GM21737 (cell line): ENCODE results near the gene TRIM41.
"Not testable (repeated sequence)": the region's sequence is repeated elsewhere in the genome, so short reads cannot be mapped to it uniquely, and the experiment has no call there.

ENCODE experiments used
- ATAC-seq: cut with Tn5 transposase; IDR thresholded peaks from one replicate; pipeline ENCODE4 v1.9.1; 2021; ENCODE audit warnings: mild to moderate bottlenecking, moderate library complexity; ENCODE audit not compliant: unreplicated experiment

The TRIM41 gene

GRCh38 chr5:181223058-181223728 is at the start of gene TRIM41:
TSS of gene TRIM41 (plus strand) at chr5:181223281. CDS start at chr5:181224000, 719 bp downstream.
- ATAC-seq: peak; percentile 56

GRCh38 chr5:181173420-181174342 is 49.4 kb upstream of the TRIM41 start:
- ATAC-seq: peak; percentile 48

GRCh38 chr5:181176254-181176952 is 46.7 kb upstream of the TRIM41 start:
- ATAC-seq: no peak

- ATAC-seq: not testable (repeated sequence)
Observed at GRCh38 chr5:181177559-181177958, 45.5 kb upstream of the TRIM41 start.

GRCh38 chr5:181181650-181182565 is 41.2 kb upstream of the TRIM41 start:
- peak; percentile 36 for ATAC-seq

GRCh38 chr5:181182651-181183050 is 40.4 kb upstream of the TRIM41 start:
- ATAC-seq: no peak

- ATAC-seq: no peak
Observed at GRCh38 chr5:181184845-181185216, 38.2 kb upstream of the TRIM41 start.

- no peak for ATAC-seq
Observed at GRCh38 chr5:181185560-181185959, 37.5 kb upstream of the TRIM41 start.

GRCh38 chr5:181186022-181186421 is 37.1 kb upstream of the TRIM41 start:
- no peak for ATAC-seq

- no peak for ATAC-seq
Observed at GRCh38 chr5:181186986-181187499, 36.0 kb upstream of the TRIM41 start.

GRCh38 chr5:181187500-181188213 is 35.4 kb upstream of the TRIM41 start:
- no peak for ATAC-seq

GRCh38 chr5:181188700-181189362 is 34.2 kb upstream of the TRIM41 start:
- no peak for ATAC-seq

GRCh38 chr5:181189363-181189961 is 33.6 kb upstream of the TRIM41 start:
- no peak for ATAC-seq

GRCh38 chr5:181189962-181190710 is 32.9 kb upstream of the TRIM41 start:
- ATAC-seq: no peak

GRCh38 chr5:181190711-181191525 is 32.2 kb upstream of the TRIM41 start:
- ATAC-seq: peak; percentile 10

- peak; percentile 52 for ATAC-seq
Observed at GRCh38 chr5:181191526-181192336, 31.4 kb upstream of the TRIM41 start.
